Calu3 (cell line): Measurements from ENCODE around the gene PRMT9. TPM values are rescaled to one million over a fixed set of nuclear protein-coding genes. Genes with fewer than 3 reads are reported as not detected.

Experiments
- BruUV-seq: library from RNA; stranded (reverse); fragments of 400-500 nt; replicated peaks from 2 replicates; lab custom pipeline; 2021; lab: Mats Ljungman, UMichigan
- CTCF ChIA-PET: fragments of 300-600 bp; sonication (Branson Sonifier 250); formaldehyde crosslinking; loops from one replicate; lab custom pipeline; 2022; ENCODE audit warnings: antibody characterized with exemption; lab: Charles Lee
- DNase-seq: peaks from one replicate; pipeline ENCODE4 v3.0.0; 2022
- H3K27ac Mint-ChIP-seq: one replicate; pipeline ENCODE4 v1.8.0; 2022; ENCODE audit warnings: mixed read lengths; ENCODE audit not compliant: unreplicated experiment
- H3K27me3 Mint-ChIP-seq: one replicate; pipeline ENCODE4 v1.8.0; 2022; ENCODE audit warnings: mixed read lengths; ENCODE audit not compliant: unreplicated experiment
- H3K36me3 Mint-ChIP-seq: one replicate; pipeline ENCODE4 v1.8.0; 2022; ENCODE audit warnings: mild to moderate bottlenecking, moderate library complexity, mixed read lengths; ENCODE audit not compliant: insufficient read depth, unreplicated experiment
- H3K4me1 Mint-ChIP-seq: one replicate; pipeline ENCODE4 v1.8.0; 2022; ENCODE audit warnings: mild to moderate bottlenecking, low read depth, mixed read lengths; ENCODE audit not compliant: unreplicated experiment
- H3K4me3 Mint-ChIP-seq: one replicate; pipeline ENCODE4 v1.8.0; 2022; ENCODE audit warnings: mild to moderate bottlenecking, low read depth, moderate library complexity, mixed read lengths; ENCODE audit not compliant: unreplicated experiment
- H3K9me3 Mint-ChIP-seq: one replicate; pipeline ENCODE4 v1.8.0; 2022; ENCODE audit warnings: low read depth, mixed read lengths; ENCODE audit not compliant: unreplicated experiment
- intact Hi-C: fragments of 100-400 bp; cut with micrococcal nuclease; formaldehyde crosslinking; loops from one replicate; pipeline ENCODE4 v1.10.0; 2022; ENCODE audit not compliant: unreplicated experiment
- total RNA-seq: library from RNA; stranded (reverse); gene quantifications from 2 replicates; pipeline ENCODE4 v1.2.3, GENCODE V29; 2022
- TF ChIP-seq, protein P1 (sequence below): fragments of 200-600 bp; IDR thresholded peaks from one replicate; pipeline ENCODE4 v1.8.0; 2022; ENCODE audit warnings: antibody characterized with exemption; ENCODE audit not compliant: unreplicated experiment

PRMT9 gene
- total RNA-seq, 1 experiment from 2014 or later = 7.3 TPM

DNA sequence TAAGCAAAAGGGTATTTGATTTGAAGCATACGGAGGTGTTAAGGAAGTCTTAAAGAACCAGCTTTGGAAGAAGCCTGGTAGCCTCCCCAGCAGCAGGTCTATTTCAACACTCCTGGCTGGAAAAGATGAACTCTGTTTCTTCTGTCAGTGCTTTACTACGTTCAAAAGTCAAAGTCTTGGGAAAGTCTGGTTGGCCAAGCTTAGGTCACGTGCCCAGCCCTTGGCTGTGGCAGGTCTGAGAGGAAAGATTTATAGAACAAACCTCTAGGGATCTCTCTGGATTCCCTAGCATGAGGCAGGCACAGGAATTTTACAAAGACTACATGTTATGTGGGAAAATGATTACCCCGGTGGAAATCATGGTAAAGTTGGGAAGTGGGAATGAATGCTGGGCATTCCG, 39.4 kb upstream of the PRMT9 start:
- no peaks in the 10 kb centered on the region for H3K36me3 Mint-ChIP-seq
- no peak for DNase-seq
- no peaks in the 10 kb centered on the region for H3K9me3 Mint-ChIP-seq
- BruUV-seq = no TSS peak
- H3K4me3 Mint-ChIP-seq = no peak overlapping the region
- CTCF ChIA-PET = no interaction called here
- intact Hi-C loops = no loop called here
- no peaks in the 10 kb centered on the region for H3K4me1 Mint-ChIP-seq
- H3K27me3 Mint-ChIP-seq = no peaks in the 10 kb centered on the region
- TF ChIP-seq, protein P1, sequence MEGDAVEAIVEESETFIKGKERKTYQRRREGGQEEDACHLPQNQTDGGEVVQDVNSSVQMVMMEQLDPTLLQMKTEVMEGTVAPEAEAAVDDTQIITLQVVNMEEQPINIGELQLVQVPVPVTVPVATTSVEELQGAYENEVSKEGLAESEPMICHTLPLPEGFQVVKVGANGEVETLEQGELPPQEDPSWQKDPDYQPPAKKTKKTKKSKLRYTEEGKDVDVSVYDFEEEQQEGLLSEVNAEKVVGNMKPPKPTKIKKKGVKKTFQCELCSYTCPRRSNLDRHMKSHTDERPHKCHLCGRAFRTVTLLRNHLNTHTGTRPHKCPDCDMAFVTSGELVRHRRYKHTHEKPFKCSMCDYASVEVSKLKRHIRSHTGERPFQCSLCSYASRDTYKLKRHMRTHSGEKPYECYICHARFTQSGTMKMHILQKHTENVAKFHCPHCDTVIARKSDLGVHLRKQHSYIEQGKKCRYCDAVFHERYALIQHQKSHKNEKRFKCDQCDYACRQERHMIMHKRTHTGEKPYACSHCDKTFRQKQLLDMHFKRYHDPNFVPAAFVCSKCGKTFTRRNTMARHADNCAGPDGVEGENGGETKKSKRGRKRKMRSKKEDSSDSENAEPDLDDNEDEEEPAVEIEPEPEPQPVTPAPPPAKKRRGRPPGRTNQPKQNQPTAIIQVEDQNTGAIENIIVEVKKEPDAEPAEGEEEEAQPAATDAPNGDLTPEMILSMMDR = no peak
- no peak overlapping the region for H3K27ac Mint-ChIP-seq

DNA sequence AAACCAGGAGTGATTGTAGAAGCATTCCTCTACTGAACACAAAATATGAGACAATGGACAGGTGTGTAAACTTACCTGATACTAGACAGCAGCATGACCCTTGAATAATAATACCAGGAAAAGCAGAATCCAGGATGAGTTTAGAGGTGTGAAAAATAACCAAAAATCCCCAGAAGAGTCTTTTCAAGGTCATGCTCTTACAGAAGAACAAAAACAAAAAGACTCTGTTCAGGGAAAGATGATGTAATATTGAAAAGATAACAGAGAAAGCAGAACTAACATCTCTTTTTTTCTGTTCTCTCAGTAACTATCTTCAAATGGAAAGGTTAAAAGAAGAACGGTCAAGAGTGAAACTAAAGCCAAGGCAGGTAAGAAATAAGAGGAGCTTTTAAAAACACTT, 33.9 kb upstream of the PRMT9 start:
- no peak for DNase-seq
- Mint-ChIP-seq H3K27ac (no peak overlapping the region), H3K9me3 (no peaks in the 10 kb centered on the region), H3K4me1 (peaks cover 11% of the 10 kb centered on the region), H3K36me3 (no peaks in the 10 kb centered on the region), H3K4me3 (no peak overlapping the region), H3K27me3 (no peaks in the 10 kb centered on the region)
- intact Hi-C loops = no loop called here
- TF ChIP-seq, protein P1 = no peak
- no TSS peak for BruUV-seq
- CTCF ChIA-PET = interaction anchor here (0.7 kb wide), 1 partner anchor 468 kb away, joined by 4 read pairs; no protein-coding TSS in a partner anchor

DNA sequence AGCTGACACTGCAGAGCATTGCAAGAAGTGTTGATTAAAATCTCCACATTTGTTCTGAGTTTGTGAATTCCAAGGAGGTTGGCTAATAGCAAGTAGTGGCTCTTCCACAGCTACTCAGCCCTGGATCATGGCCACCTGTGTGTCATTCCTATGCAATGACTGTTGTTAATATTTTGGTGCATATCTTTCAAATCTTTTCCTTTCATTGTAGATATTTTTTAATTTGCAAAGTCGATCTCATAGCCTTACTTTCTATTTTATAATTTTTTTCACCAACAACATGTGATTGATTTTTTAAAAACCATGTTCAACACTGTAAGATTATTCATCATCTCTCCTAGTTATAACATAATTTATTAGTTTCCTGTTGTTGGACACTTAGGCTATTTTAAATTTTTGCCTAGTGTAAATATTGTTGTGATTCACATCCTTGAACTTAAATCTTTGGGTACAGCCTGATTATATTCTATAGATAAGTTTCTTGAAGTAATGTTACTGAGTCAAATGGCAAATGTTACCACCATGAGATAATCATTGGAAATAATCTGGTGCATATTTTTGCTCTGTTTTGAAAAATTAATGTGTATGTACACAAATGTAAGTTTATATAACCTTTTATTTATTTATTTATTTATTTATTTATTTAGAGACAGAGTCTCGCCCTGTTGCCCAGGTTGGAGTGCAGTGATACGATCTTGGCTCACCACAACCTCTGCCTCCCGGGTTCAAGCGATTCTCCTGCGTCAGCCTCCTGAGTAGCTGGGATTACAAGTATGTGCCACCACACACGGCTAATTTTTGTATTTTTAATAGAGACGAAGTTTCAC, 30.8 kb upstream of the PRMT9 start:
- no peak for DNase-seq

DNA sequence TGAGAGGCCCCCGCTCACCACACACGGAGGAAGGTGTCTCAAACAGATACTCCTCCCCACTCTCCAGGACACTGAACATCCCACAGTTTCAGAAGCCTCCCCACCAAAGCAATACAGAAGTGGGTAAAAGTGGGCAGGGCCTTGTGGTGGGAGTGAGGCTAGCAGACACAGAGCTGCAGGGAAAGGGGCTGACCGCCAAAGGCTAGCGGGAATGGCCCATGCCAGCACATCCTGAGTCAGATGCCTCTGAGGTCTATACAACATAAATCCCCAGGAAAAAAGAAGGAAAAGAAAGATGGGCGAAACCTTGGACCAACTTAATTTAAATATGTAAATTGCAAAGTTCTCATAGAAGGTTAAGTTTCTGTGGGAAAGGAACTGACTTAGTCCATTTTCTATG, 26.0 kb upstream of the PRMT9 start:
- no TSS peak for BruUV-seq
- Mint-ChIP-seq H3K4me1 (peaks cover 7% of the 10 kb centered on the region), H3K27ac (no peak overlapping the region), H3K9me3 (no peaks in the 10 kb centered on the region), H3K27me3 (no peaks in the 10 kb centered on the region), H3K4me3 (no peak overlapping the region), H3K36me3 (no peaks in the 10 kb centered on the region)
- no peak for DNase-seq
- CTCF ChIA-PET = no interaction called here
- intact Hi-C loops = no loop called here
- TF ChIP-seq, protein P1 = no peak

More for the DNA sequence above, 30.8 kb upstream of the PRMT9 start:
- Mint-ChIP-seq H3K36me3 (no peaks in the 10 kb centered on the region), H3K4me1 (peaks cover 11% of the 10 kb centered on the region), H3K4me3 (no peak overlapping the region), H3K27ac (no peak overlapping the region), H3K9me3 (no peaks in the 10 kb centered on the region), H3K27me3 (no peaks in the 10 kb centered on the region)
- BruUV-seq = no TSS peak
- CTCF ChIA-PET = no interaction called here
- intact Hi-C loops = no loop called here
- TF ChIP-seq, protein P1 = no peak
